ENCODE measurements around the gene MEOX2.

The MEOX2 gene

GRCh38 chr7:15692501-15693020, 6.1 kb upstream of the MEOX2 start:
- no peak for TF ChIP-seq POLR2A (IDR thresholded peaks at IDR 0.05; ENCODE audit: extremely low read depth, insufficient read length)
- TF ChIP-seq MYC (IDR thresholded peaks at IDR 0.05; ENCODE audit: low read depth, low read length) = no peak
- no peak for TF ChIP-seq CTCF (IDR thresholded peaks at IDR 0.05; ENCODE audit: low read depth, low read length)
- no peak for TF ChIP-seq MAX (IDR thresholded peaks at IDR 0.05; ENCODE audit: low read depth, low read length)
- no peak overlapping the region for H3K4me3 ChIP-seq (ENCODE audit: low read depth, low read length)
- no peak for DNase-seq (ENCODE audit: low read depth)

- no peak overlapping the region for H3K4me3 ChIP-seq (ENCODE audit: low read depth, low read length)
- TF ChIP-seq POLR2A (IDR thresholded peaks at IDR 0.05; ENCODE audit: extremely low read depth, insufficient read length) (no peak), MYC (IDR thresholded peaks at IDR 0.05; ENCODE audit: low read depth, low read length) (no peak), MAX (IDR thresholded peaks at IDR 0.05; ENCODE audit: low read depth, low read length) (no peak), CTCF (IDR thresholded peaks at IDR 0.05; ENCODE audit: low read depth, low read length) (no peak)
- DNase-seq (ENCODE audit: low read depth) = no peak
Measured at GRCh38 chr7:15688911-15689310, 2.4 kb upstream of the MEOX2 start.

- TF ChIP-seq POLR2A (IDR thresholded peaks at IDR 0.05; ENCODE audit: extremely low read depth, insufficient read length) (no peak), MAX (IDR thresholded peaks at IDR 0.05; ENCODE audit: low read depth, low read length) (no peak), CTCF (IDR thresholded peaks at IDR 0.05; ENCODE audit: low read depth, low read length) (no peak), MYC (IDR thresholded peaks at IDR 0.05; ENCODE audit: low read depth, low read length) (no peak)
- H3K4me3 ChIP-seq (ENCODE audit: low read depth, low read length) = no peak overlapping the region
- DNase-seq (ENCODE audit: low read depth) = no peak
Measured at GRCh38 chr7:15688279-15688626, 1.8 kb upstream of the MEOX2 start.

GRCh38 chr7:15687546-15688278, 1.2 kb upstream of the MEOX2 start:
- TF ChIP-seq POLR2A (IDR thresholded peaks at IDR 0.05; ENCODE audit: extremely low read depth, insufficient read length) (no peak), MAX (IDR thresholded peaks at IDR 0.05; ENCODE audit: low read depth, low read length) (no peak), CTCF (IDR thresholded peaks at IDR 0.05; ENCODE audit: low read depth, low read length) (no peak), MYC (IDR thresholded peaks at IDR 0.05; ENCODE audit: low read depth, low read length) (no peak)
- DNase-seq (ENCODE audit: low read depth) = no peak
- H3K4me3 ChIP-seq (ENCODE audit: low read depth, low read length) = no peak overlapping the region

GRCh38 chr7:15686957-15687545, 568 bp upstream of the MEOX2 start:
- no peak overlapping the region for H3K4me3 ChIP-seq (ENCODE audit: low read depth, low read length)
- no peak for TF ChIP-seq CTCF (IDR thresholded peaks at IDR 0.05; ENCODE audit: low read depth, low read length)
- no peak for TF ChIP-seq MYC (IDR thresholded peaks at IDR 0.05; ENCODE audit: low read depth, low read length)
- no peak for TF ChIP-seq POLR2A (IDR thresholded peaks at IDR 0.05; ENCODE audit: extremely low read depth, insufficient read length)
- no peak for TF ChIP-seq MAX (IDR thresholded peaks at IDR 0.05; ENCODE audit: low read depth, low read length)
- DNase-seq (ENCODE audit: low read depth) = no peak

All from NB4 (cell line).